A673 (cell line): ENCODE data around the gene TRIM41. TPM values are rescaled to one million over a fixed set of nuclear protein-coding genes. Genes with fewer than 3 reads are reported as not detected.

Experiments used
- BruUV-seq: library from RNA; stranded (reverse); fragments of 400-500 nt; replicated peaks from 2 replicates; lab custom pipeline; 2021; lab: Mats Ljungman, UMichigan
- CTCF ChIA-PET: fragments of 300-600 bp; sonication (Branson Sonifier 250); formaldehyde crosslinking; loops from one replicate; lab custom pipeline; 2022; ENCODE audit warnings: antibody characterized with exemption; lab: Charles Lee
- POLR2A ChIA-PET: fragments of 300-600 bp; sonication (Branson Sonifier 250); formaldehyde crosslinking; loops from one replicate; lab custom pipeline; 2022; ENCODE audit warnings: antibody characterized with exemption; ENCODE audit not compliant: low non-redundant PET; lab: Charles Lee
- DNase-seq: peaks from one replicate; pipeline ENCODE4 v3.0.0-alpha.2; 2015; ENCODE audit warnings: low spot score
- H3K27ac ChIP-seq: fragments of 200-600 bp; sonication (generic); 2 replicates; pipeline ENCODE4 v1.5.1; 2016; ENCODE audit warnings: mixed run types, low read depth, mild to moderate bottlenecking, mixed read lengths, antibody characterized with exemption, low read length; ENCODE audit not compliant: poor library complexity, severe bottlenecking
- H3K27me3 ChIP-seq: fragments of 200-600 bp; sonication (generic); replicated peaks from 2 replicates; pipeline ENCODE4 v1.6.1; 2017; ENCODE audit warnings: mixed run types, low read depth, mild to moderate bottlenecking, mixed read lengths, antibody characterized with exemption, low read length; ENCODE audit not compliant: insufficient read depth, poor library complexity
- H3K36me3 ChIP-seq: fragments of 200-600 bp; sonication (generic); 2 replicates; pipeline ENCODE4 v1.6.1; 2016; ENCODE audit warnings: mixed run types, mild to moderate bottlenecking, mixed read lengths, antibody characterized with exemption, low read length; ENCODE audit not compliant: insufficient read depth, poor library complexity, severe bottlenecking
- H3K4me1 ChIP-seq: fragments of 200-600 bp; sonication (generic); 2 replicates; pipeline ENCODE4 v1.6.1; 2017; ENCODE audit warnings: mixed run types, mild to moderate bottlenecking, mixed read lengths, antibody characterized with exemption, low read length; ENCODE audit not compliant: insufficient read depth, poor library complexity, severe bottlenecking
- H3K4me3 ChIP-seq: fragments of 200-600 bp; sonication (generic); 2 replicates; pipeline ENCODE4 v1.5.1; 2016; ENCODE audit warnings: low read depth, mixed run types, mild to moderate bottlenecking, mixed read lengths, low read length; ENCODE audit not compliant: poor library complexity, severe bottlenecking
- H3K9me3 ChIP-seq: fragments of 200-600 bp; sonication (generic); 2 replicates; pipeline ENCODE4 v1.6.1; 2016; ENCODE audit warnings: mixed run types, low read depth, mild to moderate bottlenecking, mixed read lengths, antibody characterized with exemption, low read length; ENCODE audit not compliant: poor library complexity, severe bottlenecking
- EZH2 ChIP-seq: fragments of 200-600 bp; sonication (generic); IDR thresholded peaks from 2 replicates; pipeline ENCODE4 v1.6.1; 2017; ENCODE audit warnings: borderline replicate concordance, low read depth, mild to moderate bottlenecking, mixed read lengths, antibody characterized with exemption, low read length; ENCODE audit not compliant: poor library complexity, severe bottlenecking
- intact Hi-C: fragments of 100-400 bp; cut with micrococcal nuclease; formaldehyde crosslinking; loops from one replicate; pipeline ENCODE4 v1.10.0; 2022; ENCODE audit not compliant: unreplicated experiment
- total RNA-seq: library from RNA; stranded (reverse); gene quantifications from 2 replicates; pipeline ENCODE4 v1.2.3, GENCODE V29; 2021
- TF ChIP-seq, protein P1 (sequence below): fragments of 300-800, 200-600 bp; sonication (generic); conservative IDR thresholded peaks from 2 replicates; pipeline ENCODE4 v1.5.1; 2017; ENCODE audit warnings: low read depth, mild to moderate bottlenecking, antibody characterized with exemption, low read length, moderate library complexity, mixed read lengths

Gene TRIM41
- total RNA-seq, 1 experiment from 2014 or later: 24.6 TPM

DNA sequence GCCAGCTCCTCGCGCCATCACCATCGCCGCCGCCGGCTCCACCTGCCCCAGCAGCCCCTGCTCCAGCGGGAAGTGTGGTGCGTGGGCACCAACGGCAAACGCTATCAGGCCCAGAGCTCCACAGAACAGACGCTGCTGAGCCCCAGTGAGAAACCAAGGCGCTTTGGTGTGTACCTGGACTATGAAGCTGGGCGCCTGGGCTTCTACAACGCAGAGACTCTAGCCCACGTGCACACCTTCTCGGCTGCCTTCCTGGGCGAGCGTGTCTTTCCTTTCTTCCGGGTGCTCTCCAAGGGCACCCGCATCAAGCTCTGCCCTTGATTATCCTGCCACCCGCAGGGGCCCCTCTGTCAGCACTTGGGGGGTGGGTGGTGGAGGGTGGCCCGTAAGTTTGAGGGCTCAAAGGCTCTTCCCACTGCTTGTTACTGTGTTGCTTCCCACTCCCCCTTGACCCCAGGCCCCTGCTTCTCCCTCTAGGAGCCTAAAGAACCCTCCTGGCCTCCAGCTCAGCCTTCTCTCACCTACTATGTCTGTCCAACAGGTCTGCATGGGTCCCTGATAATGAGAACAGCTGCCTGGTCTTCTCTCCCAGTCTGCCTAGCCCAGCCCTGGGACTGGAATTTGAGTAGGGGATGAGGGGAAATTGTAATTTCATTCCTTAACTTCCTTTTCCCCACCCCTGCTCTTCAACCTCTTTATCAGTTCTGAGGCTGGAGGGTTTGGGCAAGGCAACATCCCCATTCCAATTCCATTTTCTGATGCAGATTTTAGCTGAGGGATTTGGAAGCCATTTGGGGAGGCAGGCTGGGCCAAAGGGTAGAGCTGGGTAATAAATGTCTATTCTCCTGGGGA, 11.6 kb downstream of the TRIM41 start:
- no TSS peak for BruUV-seq
- H3K4me1 ChIP-seq: peaks cover 4% of the 10 kb centered on the region
- no peak overlapping the region for H3K4me3 ChIP-seq
- TF ChIP-seq EZH2: no peak
- H3K36me3 ChIP-seq: peaks cover 62% of the 10 kb centered on the region
- intact Hi-C loops: no loop called here
- POLR2A ChIA-PET: interaction anchor here (0.6 kb wide), 1 partner anchor 19 kb away, joined by 3 read pairs; no protein-coding TSS in a partner anchor
- peak overlapping the region; percentile 75 for H3K27ac ChIP-seq
- H3K27me3 ChIP-seq: no peaks in the 10 kb centered on the region
- DNase-seq: no peak
- CTCF ChIA-PET: no interaction called here
- no peaks in the 10 kb centered on the region for H3K9me3 ChIP-seq

DNA sequence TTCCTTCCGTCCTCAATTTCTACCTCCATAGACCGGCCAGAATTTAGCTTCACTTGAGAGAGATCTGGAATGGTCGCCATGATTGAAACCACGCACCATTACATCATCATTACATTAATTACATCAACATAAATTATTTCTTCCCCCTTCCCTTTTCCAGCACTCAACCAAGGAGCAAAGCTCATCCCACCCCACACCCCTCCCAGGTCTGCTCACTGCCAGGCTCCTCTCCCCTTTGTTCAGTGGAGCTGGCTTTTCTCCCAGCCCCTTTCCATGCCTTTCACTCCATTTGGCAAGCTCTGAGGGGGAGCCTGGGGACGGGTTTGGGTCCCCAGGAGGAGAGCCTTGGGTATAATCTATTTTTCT, 12.2 kb downstream of the TRIM41 start:
- CTCF ChIA-PET: no interaction called here
- BruUV-seq: TSS peak; percentile 65
- POLR2A ChIA-PET: interaction anchor here (0.6 to 0.7 kb wide), 3 partner anchors 9 to 34 kb away, joined by 3 to 4 read pairs (median 3); partner anchors contain the start of gene RACK1
- no peak for TF ChIP-seq EZH2
- Histone ChIP-seq H3K9me3 (no peaks in the 10 kb centered on the region), H3K27ac (peak overlapping the region; percentile 75), H3K4me1 (peaks cover 6% of the 10 kb centered on the region), H3K4me3 (no peak overlapping the region), H3K27me3 (no peaks in the 10 kb centered on the region), H3K36me3 (peaks cover 68% of the 10 kb centered on the region)
- intact Hi-C loops: no loop called here
- DNase-seq: no peak

DNA sequence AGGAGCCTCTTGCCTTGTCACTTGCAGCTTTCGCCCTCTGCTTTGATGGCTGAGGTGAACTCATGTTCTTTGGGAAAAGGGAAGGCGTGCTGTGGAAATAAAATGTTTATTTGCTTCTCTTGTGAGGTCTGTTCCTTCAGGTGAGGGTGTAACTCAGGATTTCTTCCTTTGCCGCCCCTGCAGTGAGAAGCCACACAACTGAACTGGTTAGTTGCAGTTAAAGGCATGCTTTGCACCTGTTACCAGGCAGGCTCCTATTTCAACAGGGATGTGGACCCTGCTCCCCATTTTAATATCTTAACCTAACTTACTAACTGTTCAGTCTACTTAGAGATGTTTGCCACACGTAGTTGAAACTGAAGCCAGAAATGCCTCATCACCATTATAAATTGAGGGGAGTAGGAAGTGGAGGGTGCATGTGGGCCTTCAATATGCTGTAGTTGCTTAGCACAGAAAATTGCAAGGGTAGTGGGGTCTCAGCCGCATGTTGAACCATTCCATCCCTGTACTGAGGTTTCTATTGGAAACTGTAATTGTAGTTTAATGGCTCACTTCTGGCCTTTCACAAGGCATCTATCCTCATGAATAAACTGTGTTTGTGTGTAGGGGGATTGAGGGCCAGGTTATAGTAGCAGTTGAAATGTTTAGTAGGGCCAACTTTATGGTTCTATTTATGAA, 12.7 kb downstream of the TRIM41 start:
- no TSS peak for BruUV-seq
- Histone ChIP-seq H3K4me1 (peaks cover 11% of the 10 kb centered on the region), H3K36me3 (peaks cover 72% of the 10 kb centered on the region), H3K27me3 (no peaks in the 10 kb centered on the region), H3K27ac (peak overlapping the region; percentile 75), H3K4me3 (no peak overlapping the region), H3K9me3 (no peaks in the 10 kb centered on the region)
- intact Hi-C loops: no loop called here
- POLR2A ChIA-PET: interaction anchor here (0.6 to 0.7 kb wide), 2 partner anchors 8 to 35 kb away, joined by 3 to 4 read pairs; partner anchors contain the start of gene RACK1
- TF ChIP-seq, protein P1, sequence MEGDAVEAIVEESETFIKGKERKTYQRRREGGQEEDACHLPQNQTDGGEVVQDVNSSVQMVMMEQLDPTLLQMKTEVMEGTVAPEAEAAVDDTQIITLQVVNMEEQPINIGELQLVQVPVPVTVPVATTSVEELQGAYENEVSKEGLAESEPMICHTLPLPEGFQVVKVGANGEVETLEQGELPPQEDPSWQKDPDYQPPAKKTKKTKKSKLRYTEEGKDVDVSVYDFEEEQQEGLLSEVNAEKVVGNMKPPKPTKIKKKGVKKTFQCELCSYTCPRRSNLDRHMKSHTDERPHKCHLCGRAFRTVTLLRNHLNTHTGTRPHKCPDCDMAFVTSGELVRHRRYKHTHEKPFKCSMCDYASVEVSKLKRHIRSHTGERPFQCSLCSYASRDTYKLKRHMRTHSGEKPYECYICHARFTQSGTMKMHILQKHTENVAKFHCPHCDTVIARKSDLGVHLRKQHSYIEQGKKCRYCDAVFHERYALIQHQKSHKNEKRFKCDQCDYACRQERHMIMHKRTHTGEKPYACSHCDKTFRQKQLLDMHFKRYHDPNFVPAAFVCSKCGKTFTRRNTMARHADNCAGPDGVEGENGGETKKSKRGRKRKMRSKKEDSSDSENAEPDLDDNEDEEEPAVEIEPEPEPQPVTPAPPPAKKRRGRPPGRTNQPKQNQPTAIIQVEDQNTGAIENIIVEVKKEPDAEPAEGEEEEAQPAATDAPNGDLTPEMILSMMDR: no peak
- TF ChIP-seq EZH2: no peak
- CTCF ChIA-PET: no interaction called here
- no peak for DNase-seq

GRCh38 chr5:181236471-181236870, 13.4 kb downstream of the TRIM41 start:
- Histone ChIP-seq H3K9me3 (no peaks in the 10 kb centered on the region), H3K4me1 (peaks cover 17% of the 10 kb centered on the region), H3K36me3 (peaks cover 76% of the 10 kb centered on the region), H3K4me3 (no peak overlapping the region), H3K27me3 (no peaks in the 10 kb centered on the region), H3K27ac (peak overlapping the region; percentile 24)
- DNase-seq: no peak
- no TSS peak for BruUV-seq
- no peak for TF ChIP-seq EZH2
- TF ChIP-seq, protein P1: no peak
- ChIA-PET CTCF (no interaction called here), POLR2A (no interaction called here)
- intact Hi-C loops: no loop called here
